Measurements from ENCODE around the gene IL17A. TPM values are rescaled to one million over a fixed set of nuclear protein-coding genes. Genes with fewer than 3 reads are reported as not detected.

IL17A gene
- total RNA-seq, 1 experiment from 2014 or later, result not detected

GRCh38 chr6:52213127-52213526 lies 27.0 kb downstream of the IL17A start:
- DNase-seq (ENCODE audit: low read depth), result no peak

GRCh38 chr6:52215787-52216186 lies 29.6 kb downstream of the IL17A start:
- no peak for DNase-seq (ENCODE audit: low read depth)

GRCh38 chr6:52216932-52217575 lies 30.9 kb downstream of the IL17A start:
- DNase-seq (ENCODE audit: low read depth), result no peak

- no peak for DNase-seq (ENCODE audit: low read depth)
Observed at GRCh38 chr6:52217761-52218160, 31.6 kb downstream of the IL17A start.

- peak; percentile 53 for DNase-seq (ENCODE audit: low read depth)
Observed at GRCh38 chr6:52221302-52221701, 35.1 kb downstream of the IL17A start.

GRCh38 chr6:52227495-52227894 lies 41.3 kb downstream of the IL17A start:
- peak; percentile 29 for DNase-seq (ENCODE audit: low read depth)

GRCh38 chr6:52230685-52231084 lies 44.5 kb downstream of the IL17A start:
- no peak for DNase-seq (ENCODE audit: low read depth)

- DNase-seq (ENCODE audit: low read depth), result no peak
Observed at GRCh38 chr6:52231406-52232127, 45.4 kb downstream of the IL17A start.

- DNase-seq (ENCODE audit: low read depth), result no peak
Observed at GRCh38 chr6:52233005-52233404, 46.8 kb downstream of the IL17A start.

- DNase-seq (ENCODE audit: low read depth), result peak; percentile 83
Observed at GRCh38 chr6:52233975-52234823, 48.0 kb downstream of the IL17A start.

Other genes with a start within 250 kb of the IL17A start
- under 0.01 and 0.11 TPM in 2 replicates for gene PKHD1, start 98.8 kb upstream of the IL17A start, total RNA-seq (2014; rRNA removed)
- not detected in 2 replicates for gene IL17F, start 58.1 kb downstream of the IL17A start, total RNA-seq (2014; rRNA removed)
- gene MCM3, start 98.4 kb downstream of the IL17A start, total RNA-seq (2014; rRNA removed), result 137 and 149 TPM in 2 replicates
- gene PAQR8, start 175.8 kb downstream of the IL17A start, total RNA-seq (2014; rRNA removed), result 7.2 and 9.2 TPM in 2 replicates
- gene EFHC1, start 234.0 kb downstream of the IL17A start, total RNA-seq (2014; rRNA removed), result 31.8 and 41.9 TPM in 2 replicates

Measured in LHCN-M2 (cell line).